Psoas muscle (tissue), 8 donors: Measurements from ENCODE around the gene FAM131B. TPM values are rescaled to one million over a fixed set of nuclear protein-coding genes. Genes with fewer than 3 reads are reported as not detected.
A peak's percentile ranks its signal among the peaks of the same experiment; 100 is the strongest.

Experiments
- ATAC-seq, 4 donors: fragments of 200-7000 bp; cut with Tn5 transposase; one replicate each; pipeline ENCODE4 v1.9.1; 2020; ENCODE audit warnings: moderate library complexity in 3 of 4, mild to moderate bottlenecking in 2 of 4
- DNase-seq, 2 donors: peaks; one replicate each; pipeline ENCODE4 v3.0.0-alpha.2; 2020
- H3K27ac ChIP-seq: fragments of 200-600 bp; one replicate; pipeline ENCODE4 v1.8.0; 2022
- H3K27me3 ChIP-seq, 3 donors: fragments of 200-600 bp in 1 of 3; one replicate each; pipeline versions ENCODE4 v1.6.1 to v1.8.0; 2013 to 2022; ENCODE audit warnings: low read length in 2 of 3, mild to moderate bottlenecking in 2 of 3, moderate library complexity in 1 of 3; ENCODE audit not compliant: insufficient read depth in 3 of 3
- H3K36me3 ChIP-seq, 2 donors: fragments of 200-600 bp in 1 of 2; one replicate each; pipeline versions ENCODE4 v1.6.1 to v1.8.0; 2013 to 2022; ENCODE audit warnings: low read depth in 1 of 2, mild to moderate bottlenecking in 1 of 2, moderate library complexity in 1 of 2; ENCODE audit not compliant: insufficient read depth in 1 of 2
- H3K4me1 ChIP-seq: fragments of 200-600 bp; one replicate; pipeline ENCODE4 v1.8.0; 2022
- H3K4me3 ChIP-seq: fragments of 200-600 bp; one replicate; pipeline ENCODE4 v1.8.0; 2022; ENCODE audit warnings: mild to moderate bottlenecking
- H3K9me3 ChIP-seq: fragments of 200-600 bp; one replicate; pipeline ENCODE4 v1.8.0; 2022
- CTCF ChIP-seq: fragments of 200-600 bp; IDR thresholded peaks from one replicate; pipeline ENCODE4 v1.8.0; 2022; ENCODE audit warnings: antibody characterized with exemption
- WGBS, 3 donors: extraction: QIAGEN DNeasy Blood & Tissue Kit; methylation state at CpG; one replicate each; pipeline versions ENCODE4 v1.1.6 to v1.1.7; 2013; 5-methylcytosine and 5-hydroxymethylcytosine counted together
- intact Hi-C, 2 donors: fragments of 100-400 bp; cut with DNase I; formaldehyde crosslinking; loops; one replicate each; pipeline versions ENCODE4 v1.11.0 to v1.14.2; 2022
- polyA plus RNA-seq, 3 donors: library from polyadenylated mRNA; stranded (reverse); fragments of 200-250 nt; gene quantifications; one replicate each; pipeline ENCODE4 v1.2.3, GENCODE V29; 2013
- total RNA-seq, 4 donors: library from RNA; stranded (reverse); fragmentation: NEBNext Ultra II Directional in 2 of 4; extraction: Animal tissue kit (Norgen Biotek cat#: 25700) in 2 of 4; gene quantifications; one replicate each; pipeline versions ENCODE4 v1.2.1 to v1.2.4, GENCODE V29; 2021 to 2023
- donor health status: healthy with polysubstance abuse.
- donor health status: DM: no; HTN: no; CAD: no; lungs with moderate emphysema.
- donor health status: Bipolar disorder and iron deficiency.
- donor health status: healthy.
- donor health status: DM: yes; HTN: yes; CAD: no.
- donor health status: DM: no; HTN: no; CAD: no.
- donor health status: DM: no; HTN: no; CAD: no.
- donor health status: DM: yes; HTN: yes; CAD: no.

The FAM131B gene
- total and polyA plus RNA-seq, 7 donors, result 0.13 to 1.0 (median 0.27) TPM

GRCh38 chr7:143388051-143388450 lies 25.5 kb upstream of the FAM131B start:
- Histone ChIP-seq H3K36me3 (peaks cover 16 to 79% of the 10 kb centered on the region in 2 donors), H3K4me1 (peaks cover 46% of the 10 kb centered on the region), H3K27me3 (no peaks in the 10 kb centered on the region), H3K4me3 (no peak overlapping the region), H3K27ac (no peak overlapping the region), H3K9me3 (no peaks in the 10 kb centered on the region)
- no peak for TF ChIP-seq CTCF
- DNase-seq (no peak), ATAC-seq (no peak)
- intact Hi-C loops, result no loop called here
- WGBS, 3 donors, result 66 to 77% (median 72%) methylated on average over 10 of the region's 10 CpGs

- DNase-seq (no peak), ATAC-seq (no peak)
- H3K36me3 ChIP-seq, result peaks cover 22 to 78% of the 10 kb centered on the region in 2 donors
- 82 to 91% (median 85%) methylated on average over 23 of the region's 23 CpGs for WGBS, 3 donors
- H3K27me3 ChIP-seq, result no peaks in the 10 kb centered on the region
- no peak overlapping the region for H3K4me3 ChIP-seq
- H3K4me1 ChIP-seq, result peaks cover 52% of the 10 kb centered on the region
- no peak overlapping the region for H3K27ac ChIP-seq
- no peaks in the 10 kb centered on the region for H3K9me3 ChIP-seq
- intact Hi-C loops, result no loop called here
- TF ChIP-seq CTCF, result no peak
Observed at GRCh38 chr7:143387156-143387975, 24.9 kb upstream of the FAM131B start.

GRCh38 chr7:143385891-143386781 lies 23.6 kb upstream of the FAM131B start:
- intact Hi-C loops, result no loop called here
- Histone ChIP-seq H3K4me3 (peak overlapping the region; percentile 2), H3K9me3 (no peaks in the 10 kb centered on the region), H3K27me3 (no peaks in the 10 kb centered on the region), H3K4me1 (peaks cover 51% of the 10 kb centered on the region), H3K27ac (no peak overlapping the region), H3K36me3 (peaks cover 22 to 70% of the 10 kb centered on the region in 2 donors)
- 33 to 49% (median 48%) methylated on average over 19 of the region's 19 CpGs for WGBS, 3 donors
- ATAC-seq (no peak), DNase-seq (peak in 1 of 2 donors; percentile 64)
- no peak for TF ChIP-seq CTCF

- TF ChIP-seq CTCF, result no peak
- peak overlapping the region; percentile 100 for H3K27ac ChIP-seq
- intact Hi-C loops, result loop anchor here (5.0 kb wide), 2 partner anchors 32 to 68 kb away; partner anchors contain the start of gene CLCN1 (in 1 of the 2)
- H3K27me3 ChIP-seq, result no peaks in the 10 kb centered on the region
- peak overlapping the region; percentile 98 for H3K4me3 ChIP-seq
- no peaks in the 10 kb centered on the region for H3K9me3 ChIP-seq
- WGBS, 3 donors, result 53 to 65% (median 55%) methylated on average over 14 of the region's 14 CpGs
- DNase-seq (peak in 1 of 2 donors; percentile 60), ATAC-seq (no peak)
- peaks cover 45% of the 10 kb centered on the region for H3K4me1 ChIP-seq
- peaks cover 22 to 58% of the 10 kb centered on the region in 2 donors for H3K36me3 ChIP-seq
Observed at GRCh38 chr7:143384661-143385631, 22.4 kb upstream of the FAM131B start.
